Lung (tissue), 12 donors: Measurements from ENCODE around the gene MSANTD1. TPM values are rescaled to one million over a fixed set of nuclear protein-coding genes. Genes with fewer than 3 reads are reported as not detected.

Source experiments
- ATAC-seq: fragments of 200-7000 bp; cut with Tn5 transposase; one replicate; pipeline ENCODE4 v1.9.1; 2020; ENCODE audit warnings: moderate number of reproducible peaks; ENCODE audit not compliant: insufficient read depth, low FRiP score
- DNase-seq, 3 donors: peaks; one replicate each; pipeline ENCODE4 v3.0.0-alpha.2; 2013 to 2017
- H3K27ac ChIP-seq, 2 donors: one replicate each; pipeline ENCODE4 v1.5.1; 2013; ENCODE audit warnings: mild to moderate bottlenecking in 2 of 2, moderate library complexity in 2 of 2, control low read depth in 1 of 2, inconsistent platforms in 1 of 2, low read depth in 1 of 2, low read length in 1 of 2
- H3K27me3 ChIP-seq, 3 donors: one replicate each; pipeline ENCODE4 v1.5.1; 2013; ENCODE audit warnings: low read length in 2 of 3; ENCODE audit not compliant: control insufficient read depth in 3 of 3, insufficient read depth in 3 of 3
- H3K36me3 ChIP-seq, 4 donors: one replicate each; pipeline ENCODE4 v1.5.1; 2013; ENCODE audit warnings: low read length in 4 of 4, mild to moderate bottlenecking in 1 of 4, moderate library complexity in 1 of 4; ENCODE audit not compliant: control insufficient read depth in 4 of 4, insufficient read depth in 4 of 4
- H3K4me1 ChIP-seq, 5 donors: one replicate each; pipeline ENCODE4 v1.5.1; 2013; ENCODE audit warnings: low read length in 5 of 5, mild to moderate bottlenecking in 2 of 5, moderate library complexity in 1 of 5; ENCODE audit not compliant: control insufficient read depth in 5 of 5, insufficient read depth in 5 of 5
- H3K4me3 ChIP-seq: one replicate; pipeline ENCODE4 v1.5.1; 2013; ENCODE audit warnings: mild to moderate bottlenecking, control low read depth, moderate library complexity
- H3K9ac ChIP-seq, 2 donors: one replicate each; pipeline ENCODE4 v1.5.1; 2013; ENCODE audit warnings: low read length in 2 of 2, control low read depth in 1 of 2; ENCODE audit not compliant: insufficient read depth in 1 of 2
- H3K9me3 ChIP-seq, 4 donors: one replicate each; pipeline ENCODE4 v1.5.1; 2013; ENCODE audit warnings: low read length in 3 of 4, mild to moderate bottlenecking in 1 of 4, moderate library complexity in 1 of 4; ENCODE audit not compliant: control insufficient read depth in 4 of 4, insufficient read depth in 3 of 4
- CTCF ChIP-seq: IDR thresholded peaks from 2 replicates; pipeline ENCODE4 v1.5.1; 2012; ENCODE audit warnings: mild to moderate bottlenecking; ENCODE audit errors: control extremely low read depth, extremely low read depth
- WGBS, 2 donors: extraction: QIAGEN DNeasy Blood & Tissue Kit; methylation state at CpG; one replicate each; pipeline ENCODE4 v1.1.7; 2013; 5-methylcytosine and 5-hydroxymethylcytosine counted together
- polyA plus RNA-seq, 2 donors: library from polyadenylated mRNA; stranded (reverse); fragments of 200-250 nt; gene quantifications; one replicate each; pipeline ENCODE4 v1.2.1, GENCODE V29; 2013
- total RNA-seq, 2 donors: library from RNA; depleted of rRNA in 1 of 2; stranded (reverse); fragments of >200 nt in 1 of 2; gene quantifications; one replicate each; pipeline ENCODE4 v1.2.1, GENCODE V29; 2014 to 2021
- donor health status: control.
- donor health status: control.
- donor health status: Bipolar disorder and iron deficiency.
- donor health status: healthy.
- donor health status: DM: yes; HTN: yes; CAD: no.

MSANTD1 gene
- total and polyA plus RNA-seq, 4 donors, result 0.35 to 1.4 (median 0.88) TPM

- no peak for TF ChIP-seq CTCF
- 79 to 88% methylated on average over 15 to 16 of the region's 16 CpGs for WGBS, 2 donors
- Histone ChIP-seq H3K27ac (no peak overlapping the region), H3K4me3 (no peak overlapping the region), H3K27me3 (no peaks in the 10 kb centered on the region), H3K36me3 (peaks cover 0 to 6% (median 0%) of the 10 kb centered on the region in 4 donors), H3K9ac (no peak overlapping the region), H3K4me1 (peaks cover 0 to 16% (median 3%) of the 10 kb centered on the region in 5 donors), H3K9me3 (no peaks in the 10 kb centered on the region)
- DNase-seq (no peak), ATAC-seq (no peak)
These were observed 2.2 kb upstream of the MSANTD1 start for GRCh38 chr4:3246458-3247398.

DNA sequence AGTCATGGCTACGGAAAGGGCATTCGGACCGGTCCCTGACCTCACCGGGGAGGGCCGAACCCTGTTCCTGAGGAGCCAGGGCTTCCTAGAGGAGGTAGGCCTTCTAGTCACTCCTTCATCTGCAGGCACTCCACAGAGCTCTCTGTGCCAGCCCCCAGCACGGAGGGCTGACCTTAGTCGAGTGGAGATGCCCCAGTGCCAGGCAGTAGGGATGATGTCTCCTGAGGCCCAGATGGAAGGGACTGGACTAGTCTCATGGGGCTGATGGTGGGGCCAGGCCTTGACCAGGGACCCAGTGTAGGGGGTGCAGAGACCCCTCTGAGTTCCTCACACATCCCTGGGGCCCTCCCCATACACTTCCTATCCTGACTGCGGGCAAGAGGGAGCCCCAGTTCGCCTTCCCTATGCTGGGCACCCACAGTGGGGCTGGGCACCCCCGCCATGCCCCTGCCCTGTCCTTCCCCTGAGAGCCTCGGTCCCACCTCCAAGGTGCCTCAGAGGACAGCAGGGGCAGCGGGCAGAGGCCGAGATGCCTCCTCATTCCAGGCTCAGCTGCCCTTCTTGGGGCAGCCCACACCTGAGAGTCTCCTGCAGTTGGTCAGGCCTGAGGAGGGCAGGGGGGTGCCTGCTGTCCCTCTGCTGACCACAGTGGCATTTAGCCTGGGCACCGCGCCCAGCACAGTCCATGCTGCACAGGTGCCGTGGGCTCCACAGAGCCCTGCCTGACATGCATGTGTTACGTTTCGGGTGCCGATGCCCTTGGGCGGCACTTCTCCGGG lies 1.4 kb upstream of the MSANTD1 start:
- Histone ChIP-seq H3K27me3 (no peaks in the 10 kb centered on the region), H3K9ac (no peak overlapping the region), H3K4me3 (no peak overlapping the region), H3K27ac (no peak overlapping the region), H3K36me3 (peaks cover 0 to 6% (median 0%) of the 10 kb centered on the region in 4 donors), H3K4me1 (peaks cover 0 to 13% (median 0%) of the 10 kb centered on the region in 5 donors), H3K9me3 (no peaks in the 10 kb centered on the region)
- no peak for TF ChIP-seq CTCF
- ATAC-seq, result no peak
- no peak for DNase-seq
- WGBS, 2 donors, result 94% methylated on average over 20 to 21 of the region's 21 CpGs

DNA sequence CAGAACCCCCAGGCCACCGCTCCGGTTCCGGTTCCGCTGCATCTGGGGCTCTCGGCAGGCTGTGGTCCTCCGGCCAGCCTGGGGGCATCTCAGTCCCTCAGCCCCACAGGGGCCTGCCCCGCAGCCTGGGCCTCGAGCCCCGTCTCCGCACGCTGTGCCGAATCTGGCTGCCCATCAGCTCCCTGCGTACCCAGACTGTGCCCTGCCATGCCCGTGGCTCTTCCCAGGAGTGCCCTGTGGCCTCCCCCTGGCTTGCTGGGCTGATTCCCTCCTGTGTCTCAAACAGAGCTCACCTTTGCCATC lies 830 bp upstream of the MSANTD1 start:
- TF ChIP-seq CTCF, result no peak
- WGBS, 2 donors, result 96% methylated on average over 12 to 14 of the region's 14 CpGs
- no peak overlapping the region for H3K27ac ChIP-seq
- H3K9ac ChIP-seq, result no peak overlapping the region
- no peaks in the 10 kb centered on the region for H3K9me3 ChIP-seq
- ATAC-seq (no peak), DNase-seq (no peak)
- no peak overlapping the region for H3K4me3 ChIP-seq
- no peaks in the 10 kb centered on the region for H3K27me3 ChIP-seq
- peaks cover 0 to 13% (median 0%) of the 10 kb centered on the region in 5 donors for H3K4me1 ChIP-seq
- H3K36me3 ChIP-seq, result peaks cover 0 to 2% (median 0%) of the 10 kb centered on the region in 4 donors
